Measurements from ENCODE around the gene MIB2. TPM values are rescaled to one million over a fixed set of nuclear protein-coding genes. Genes with fewer than 3 reads are reported as not detected.
"Not testable (repeated sequence)": the region's sequence is repeated elsewhere in the genome, so short reads cannot be mapped to it uniquely, and the experiment has no call there.

MIB2 gene
- total RNA-seq, 2 donors from 2014 or later, result 42.7 to 83.5 TPM

DNA sequence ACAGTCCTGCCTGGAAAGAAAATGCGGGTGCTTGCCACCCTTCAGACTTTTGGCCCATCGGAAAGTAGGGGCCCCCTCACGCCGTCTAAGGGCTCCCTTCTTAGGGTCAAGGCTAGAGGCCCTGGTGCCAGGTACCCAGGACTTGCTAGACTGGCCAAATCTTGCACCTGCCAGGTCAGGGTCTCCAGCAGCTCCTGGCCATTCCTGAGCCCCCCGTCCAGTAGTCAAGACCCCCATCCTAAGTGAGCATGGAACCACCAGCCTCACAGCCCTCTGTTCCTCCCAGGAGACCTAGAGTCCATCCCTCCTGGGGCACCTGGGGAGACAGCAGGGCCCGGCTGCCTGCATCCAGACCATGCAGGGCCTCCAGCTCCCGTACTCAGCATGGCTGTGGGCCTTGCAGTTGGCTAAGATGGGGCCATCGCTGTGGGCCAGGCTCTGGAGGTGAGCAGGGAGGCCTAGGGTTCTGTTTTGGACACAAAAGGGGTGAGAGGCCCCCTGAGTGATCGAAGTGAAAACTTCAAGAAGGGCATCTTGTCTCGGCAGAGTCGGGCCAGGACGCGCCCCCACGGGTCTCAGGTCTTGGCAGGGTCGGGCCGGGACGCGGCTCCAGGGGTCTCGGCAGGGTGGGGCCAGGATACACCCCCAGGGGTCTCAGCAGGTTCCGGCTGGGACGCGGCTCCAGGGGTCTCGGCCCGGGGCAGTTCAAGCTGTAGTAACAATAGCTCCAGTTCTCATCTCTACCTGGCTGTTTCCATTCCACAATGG, 21.3 kb upstream of the MIB2 start:
- H3K27ac Mint-ChIP-seq, result no peak overlapping the region
- H3K27me3 Mint-ChIP-seq, result no peaks in the 10 kb centered on the region
- no peaks in the 10 kb centered on the region for H3K9me3 Mint-ChIP-seq
- no peaks in the 10 kb centered on the region for H3K4me1 Mint-ChIP-seq
- H3K4me3 Mint-ChIP-seq, result no peak overlapping the region
- ATAC-seq (replicated peaks), result no peak
- H3K36me3 Mint-ChIP-seq (ENCODE audit: low read depth), result no peaks in the 10 kb centered on the region

DNA sequence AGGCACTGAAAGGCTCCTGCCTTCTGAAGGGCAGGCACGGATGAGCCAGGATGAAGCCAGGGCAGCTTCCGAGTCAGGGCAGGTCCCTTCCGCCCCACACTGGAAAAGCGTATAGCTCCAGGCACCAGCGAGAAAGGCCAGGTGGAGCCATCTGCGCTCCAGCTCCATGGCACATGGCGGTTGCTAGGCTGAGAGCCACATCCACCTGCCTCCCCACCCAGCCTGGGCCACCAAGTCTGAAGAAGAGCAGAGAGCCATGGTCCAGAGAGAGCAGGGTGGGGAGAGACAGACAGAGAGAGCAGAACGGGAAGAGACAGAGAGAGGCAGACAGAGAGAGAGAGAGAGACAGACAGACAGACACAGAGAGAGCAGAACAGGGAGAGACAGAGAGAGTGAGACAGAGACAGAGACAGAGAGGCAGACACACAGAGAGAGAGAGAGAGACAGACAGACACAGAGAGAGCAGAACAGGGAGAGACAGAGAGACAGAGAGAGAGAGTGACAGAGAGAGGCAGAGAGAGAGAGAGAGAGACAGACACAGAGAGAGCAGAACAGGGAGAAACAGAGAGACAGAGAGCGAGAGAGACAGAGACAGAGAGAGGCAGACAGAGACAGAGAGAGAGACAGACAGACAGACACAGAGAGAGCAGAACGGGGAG, 20.6 kb upstream of the MIB2 start:
- no peaks in the 10 kb centered on the region for H3K9me3 Mint-ChIP-seq
- H3K4me1 Mint-ChIP-seq, result no peaks in the 10 kb centered on the region
- no peaks in the 10 kb centered on the region for H3K36me3 Mint-ChIP-seq (ENCODE audit: low read depth)
- H3K27me3 Mint-ChIP-seq, result no peaks in the 10 kb centered on the region
- ATAC-seq (replicated peaks), result no peak
- H3K4me3 Mint-ChIP-seq, result no peak overlapping the region
- no peak overlapping the region for H3K27ac Mint-ChIP-seq

DNA sequence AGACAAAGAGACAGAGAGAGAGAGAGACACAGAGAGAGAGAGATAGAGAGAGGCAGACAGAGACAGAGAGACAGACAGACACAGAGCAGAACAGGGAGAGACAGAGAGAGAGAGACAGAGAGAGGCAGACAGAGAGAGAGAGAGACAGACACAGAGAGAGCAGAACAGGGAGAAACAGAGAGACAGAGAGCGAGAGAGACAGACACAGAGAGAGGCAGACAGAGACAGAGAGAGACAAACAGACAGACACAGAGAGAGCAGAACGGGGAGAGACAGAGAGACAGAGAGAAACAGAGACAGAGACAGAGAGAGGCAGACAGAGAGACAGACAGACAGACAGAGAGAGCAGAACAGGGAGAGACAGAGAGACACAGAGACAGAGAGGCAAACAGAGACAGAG, 20.0 kb upstream of the MIB2 start:
- not testable (repeated sequence) for H3K36me3 Mint-ChIP-seq (ENCODE audit: low read depth); H3K4me1 Mint-ChIP-seq; H3K4me3 Mint-ChIP-seq; ATAC-seq (replicated peaks); H3K9me3 Mint-ChIP-seq; H3K27me3 Mint-ChIP-seq; H3K27ac Mint-ChIP-seq

DNA sequence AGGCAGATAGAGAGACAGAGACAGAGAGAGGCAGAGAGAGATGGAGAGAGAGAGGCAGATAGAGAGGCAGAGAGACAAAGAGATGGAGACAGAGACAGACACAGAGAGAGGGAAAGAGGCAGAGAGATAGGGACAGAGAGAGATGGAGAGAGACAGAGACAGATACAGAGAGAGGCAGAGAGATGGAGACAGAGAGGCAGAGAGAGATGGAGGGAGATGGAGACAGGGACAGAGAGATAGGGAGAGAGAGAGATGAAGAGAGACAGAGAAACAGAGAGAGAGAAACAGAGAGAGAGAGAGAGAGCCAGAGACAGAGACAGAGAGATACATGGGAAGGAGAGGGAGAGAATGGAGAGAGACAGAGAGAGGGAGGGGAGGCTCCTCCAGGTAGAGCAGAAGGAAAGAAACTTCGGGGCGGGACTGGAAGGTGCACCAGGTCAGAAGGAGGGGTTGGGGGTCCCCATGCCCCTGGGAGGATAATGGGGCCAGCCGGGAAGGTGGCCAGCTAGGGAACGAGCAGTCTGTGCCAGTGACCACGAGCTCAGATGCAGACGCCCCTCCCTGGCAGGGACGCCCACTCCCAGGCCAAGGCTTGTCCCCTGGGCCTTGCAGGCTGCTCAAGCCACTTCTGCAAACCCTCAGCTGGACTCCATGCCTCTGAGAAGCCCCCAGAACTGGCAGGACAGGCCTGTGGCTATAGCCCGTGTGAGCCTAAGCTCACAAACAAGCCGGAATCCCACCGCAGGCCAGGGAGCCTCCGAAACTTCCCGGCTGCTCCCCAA, 18.6 kb upstream of the MIB2 start:
- no peaks in the 10 kb centered on the region for H3K27me3 Mint-ChIP-seq

DNA sequence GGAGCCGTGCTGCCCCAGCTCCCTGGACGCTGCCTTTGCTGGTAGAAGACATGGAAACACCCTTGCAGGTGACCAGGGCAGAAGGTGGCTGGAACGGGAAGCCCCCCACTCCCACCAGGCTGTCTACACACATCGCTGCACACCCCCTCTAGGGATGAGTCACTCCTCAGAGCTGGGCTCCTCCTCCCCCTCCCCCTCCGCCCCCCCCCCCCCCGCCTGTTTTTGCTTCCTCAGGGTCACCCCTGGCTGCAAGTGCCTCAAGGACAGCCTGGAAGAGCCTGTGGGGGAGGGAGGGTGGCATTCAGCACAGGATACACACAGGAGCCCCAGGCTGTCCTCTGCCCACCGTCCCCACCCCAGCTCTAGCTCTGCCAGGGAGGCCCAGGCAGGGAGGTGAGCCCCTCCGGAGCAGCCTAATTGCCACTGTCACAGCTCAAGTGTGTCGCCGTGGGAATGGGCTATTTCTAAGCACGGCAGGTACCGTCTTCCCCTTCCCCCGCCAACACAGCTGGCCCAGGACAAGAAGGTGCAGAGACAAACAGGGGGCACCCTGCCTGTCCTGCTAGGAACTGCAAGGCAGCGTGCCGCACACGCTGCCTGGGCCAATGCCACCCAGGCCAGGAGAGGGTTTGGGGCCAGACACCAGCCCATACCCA, 17.9 kb upstream of the MIB2 start:
- H3K36me3 Mint-ChIP-seq (ENCODE audit: low read depth), result no peaks in the 10 kb centered on the region
- no peaks in the 10 kb centered on the region for H3K27me3 Mint-ChIP-seq
- ATAC-seq (replicated peaks), result no peak
- H3K9me3 Mint-ChIP-seq, result no peaks in the 10 kb centered on the region
- H3K4me1 Mint-ChIP-seq, result no peaks in the 10 kb centered on the region
- H3K27ac Mint-ChIP-seq, result no peak overlapping the region
- H3K4me3 Mint-ChIP-seq, result peak overlapping the region; percentile 28

More for the DNA sequence above, 18.6 kb upstream of the MIB2 start:
- H3K9me3 Mint-ChIP-seq, result no peaks in the 10 kb centered on the region
- H3K4me3 Mint-ChIP-seq, result no peak overlapping the region
- H3K36me3 Mint-ChIP-seq (ENCODE audit: low read depth), result no peaks in the 10 kb centered on the region
- no peaks in the 10 kb centered on the region for H3K4me1 Mint-ChIP-seq
- H3K27ac Mint-ChIP-seq, result no peak overlapping the region
- ATAC-seq (replicated peaks), result no peak

DNA sequence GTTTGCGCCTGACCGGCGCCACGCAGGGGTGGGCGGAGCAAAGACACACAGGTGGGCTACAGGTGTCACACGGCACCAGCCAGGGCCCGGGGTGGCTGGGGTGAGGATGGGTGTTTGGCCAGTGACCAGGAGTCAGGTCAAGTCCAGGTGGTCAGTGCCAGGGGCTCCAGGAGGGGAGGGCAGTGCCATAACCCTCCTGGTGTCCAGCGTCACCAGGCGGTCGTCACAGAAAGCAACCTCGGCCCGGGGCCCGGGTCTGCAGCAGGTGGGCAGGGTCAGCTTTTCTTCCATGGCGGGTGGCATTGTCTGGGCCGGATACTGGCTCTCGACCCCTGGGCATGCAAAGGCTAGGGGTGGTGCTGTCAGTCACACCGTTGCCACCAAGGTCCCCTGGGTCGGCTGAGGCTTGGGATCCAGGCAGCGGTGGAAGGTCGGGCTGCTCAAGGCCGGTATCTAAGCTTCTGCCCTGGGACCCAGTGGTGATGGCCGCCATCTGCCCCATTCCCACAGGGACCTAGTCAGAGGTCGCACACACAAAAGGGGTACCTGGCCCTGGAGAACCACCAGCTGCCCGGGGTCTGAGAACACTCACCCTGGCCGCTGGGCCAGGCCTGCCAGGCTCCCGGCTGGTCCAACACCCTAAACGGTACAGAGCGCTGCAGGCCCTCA, 17.1 kb upstream of the MIB2 start:
- Mint-ChIP-seq H3K9me3 (no peaks in the 10 kb centered on the region), H3K27me3 (no peaks in the 10 kb centered on the region), H3K4me1 (no peaks in the 10 kb centered on the region), H3K4me3 (peak overlapping the region; percentile 79), H3K36me3 (ENCODE audit: low read depth) (no peaks in the 10 kb centered on the region), H3K27ac (no peak overlapping the region)
- no peak for ATAC-seq (replicated peaks)

DNA sequence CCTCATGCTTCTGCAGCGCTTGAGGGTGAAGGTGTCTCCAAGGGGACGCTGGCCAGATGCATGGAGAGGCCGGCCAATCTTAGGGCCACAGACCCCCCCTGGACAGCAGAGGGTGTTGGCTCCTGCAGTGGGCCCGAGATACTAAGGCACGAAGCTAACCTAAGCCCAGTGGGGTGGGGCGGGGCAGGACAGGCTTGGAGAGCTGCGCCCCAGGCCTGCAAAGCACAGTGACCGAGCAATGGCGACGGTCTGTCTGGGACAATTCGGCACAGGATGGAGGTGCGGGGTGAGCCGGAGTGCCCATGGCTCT, 16.6 kb upstream of the MIB2 start:
- no peak for ATAC-seq (replicated peaks)
- no peaks in the 10 kb centered on the region for H3K27me3 Mint-ChIP-seq
- H3K4me1 Mint-ChIP-seq, result no peaks in the 10 kb centered on the region
- peak overlapping the region; percentile 63 for H3K27ac Mint-ChIP-seq
- no peaks in the 10 kb centered on the region for H3K36me3 Mint-ChIP-seq (ENCODE audit: low read depth)
- no peaks in the 10 kb centered on the region for H3K9me3 Mint-ChIP-seq
- peak overlapping the region; percentile 79 for H3K4me3 Mint-ChIP-seq

DNA sequence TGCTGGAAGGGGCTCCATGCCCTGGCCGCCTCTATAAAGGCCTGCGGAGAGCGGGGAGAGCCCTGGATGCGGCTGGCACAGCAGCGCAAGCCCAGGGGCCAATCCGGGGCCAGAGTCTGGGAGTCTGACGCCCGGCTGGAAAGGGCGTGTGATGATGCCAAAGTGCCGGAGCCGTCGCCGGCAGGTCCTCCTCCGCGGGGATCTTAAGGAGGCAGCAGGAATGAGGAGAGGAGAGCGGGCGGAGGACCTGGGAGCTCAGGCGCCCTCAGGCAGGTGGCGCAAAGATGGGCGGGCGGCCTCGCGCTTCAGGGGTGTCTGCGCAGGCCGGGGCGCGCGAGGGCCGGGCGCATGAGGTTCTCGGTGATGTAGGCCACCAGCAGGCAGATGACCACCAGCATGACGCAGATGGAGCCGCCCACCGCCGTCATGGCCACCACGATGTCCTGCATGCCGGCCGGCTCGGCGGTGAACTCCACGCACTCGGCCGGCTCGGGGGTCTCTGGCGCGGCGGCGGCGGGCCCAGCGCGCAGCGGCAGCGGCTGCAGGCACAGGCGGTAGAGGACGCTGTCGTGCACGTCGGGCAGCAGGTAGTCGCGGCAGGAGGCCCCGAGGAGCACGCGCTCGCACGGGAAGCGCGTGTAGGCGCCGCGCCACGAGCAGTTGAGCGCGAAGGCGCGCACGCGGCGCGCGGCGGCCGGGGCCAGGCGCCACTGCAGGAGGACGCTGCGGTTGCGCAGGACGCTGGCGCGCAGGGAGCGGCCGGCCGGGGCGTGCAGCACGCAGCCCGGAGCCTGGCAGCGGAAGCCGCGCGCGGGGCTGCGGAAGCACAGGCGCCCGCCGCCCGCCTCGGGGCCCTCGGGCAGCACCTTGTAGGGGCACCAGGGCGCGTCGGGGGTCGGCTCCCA, 16.0 kb upstream of the MIB2 start:
- Mint-ChIP-seq H3K4me3 (peak overlapping the region; percentile 79), H3K4me1 (no peaks in the 10 kb centered on the region), H3K27ac (peak overlapping the region; percentile 63), H3K9me3 (no peaks in the 10 kb centered on the region), H3K27me3 (no peaks in the 10 kb centered on the region), H3K36me3 (ENCODE audit: low read depth) (no peaks in the 10 kb centered on the region)
- peak; percentile 67 for ATAC-seq (replicated peaks)

DNA sequence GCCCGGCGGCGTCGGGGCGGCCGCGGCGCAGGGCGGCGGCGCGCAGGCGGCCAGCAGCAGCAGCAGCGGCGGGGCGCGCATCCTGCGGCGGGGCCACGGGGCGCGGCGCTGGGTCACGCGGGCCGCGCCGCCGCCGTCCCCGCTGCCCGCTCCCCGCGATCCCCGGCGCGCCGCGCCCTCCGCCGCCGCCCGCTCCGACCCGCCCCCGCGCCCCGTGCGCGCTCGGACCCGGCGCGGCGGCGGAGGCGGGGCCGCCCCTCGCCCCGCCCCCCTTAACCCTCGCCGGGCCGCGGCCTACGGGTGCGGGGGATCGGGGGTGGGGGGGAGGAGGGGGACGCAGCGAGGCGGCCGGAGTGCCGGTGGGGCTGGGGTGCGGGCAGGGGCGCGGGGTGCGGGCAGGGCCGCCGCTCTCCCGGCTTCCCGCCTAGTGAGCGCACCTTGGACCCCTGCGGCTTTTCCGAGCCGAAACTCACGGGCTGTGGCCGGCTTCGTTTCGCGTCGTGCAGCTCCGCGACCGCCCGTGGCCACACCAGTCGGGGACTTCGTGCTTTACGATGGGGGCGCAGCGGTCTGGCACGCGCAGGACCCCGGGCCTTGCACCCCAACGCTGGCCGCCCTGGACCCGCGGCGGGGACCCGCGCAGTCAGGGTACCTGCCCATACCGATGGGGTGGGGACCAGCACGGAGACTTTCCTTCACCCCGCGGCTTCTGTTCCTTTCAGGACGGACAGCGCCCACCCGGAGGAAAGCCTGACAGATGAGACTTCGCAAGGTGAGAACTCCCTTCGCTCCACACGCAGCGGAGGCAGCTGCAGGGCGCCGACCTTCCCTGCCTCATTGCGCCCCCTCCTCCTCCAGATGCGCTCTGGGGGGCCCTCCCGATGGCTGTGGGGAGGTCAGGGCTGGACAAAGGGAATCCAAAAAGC, 15.1 kb upstream of the MIB2 start, which contains the start of gene FNDC10:
Gene FNDC10 (minus strand): TSS at position 201 of the 926 bp plus-strand sequence. CDS start 120 bp downstream, at position 81.
- H3K4me1 Mint-ChIP-seq, result no peaks in the 10 kb centered on the region
- H3K27ac Mint-ChIP-seq, result peak within 1 kb of the TSS; percentile 63
- H3K9me3 Mint-ChIP-seq, result no peaks in the 10 kb centered on the region
- ATAC-seq (replicated peaks), result peak; percentile 45
- H3K4me3 Mint-ChIP-seq, result peak within 1 kb of the TSS; percentile 79
- no peaks in the 10 kb centered on the region for H3K27me3 Mint-ChIP-seq
- H3K36me3 Mint-ChIP-seq (ENCODE audit: low read depth), result no peaks in the 10 kb centered on the region

DNA sequence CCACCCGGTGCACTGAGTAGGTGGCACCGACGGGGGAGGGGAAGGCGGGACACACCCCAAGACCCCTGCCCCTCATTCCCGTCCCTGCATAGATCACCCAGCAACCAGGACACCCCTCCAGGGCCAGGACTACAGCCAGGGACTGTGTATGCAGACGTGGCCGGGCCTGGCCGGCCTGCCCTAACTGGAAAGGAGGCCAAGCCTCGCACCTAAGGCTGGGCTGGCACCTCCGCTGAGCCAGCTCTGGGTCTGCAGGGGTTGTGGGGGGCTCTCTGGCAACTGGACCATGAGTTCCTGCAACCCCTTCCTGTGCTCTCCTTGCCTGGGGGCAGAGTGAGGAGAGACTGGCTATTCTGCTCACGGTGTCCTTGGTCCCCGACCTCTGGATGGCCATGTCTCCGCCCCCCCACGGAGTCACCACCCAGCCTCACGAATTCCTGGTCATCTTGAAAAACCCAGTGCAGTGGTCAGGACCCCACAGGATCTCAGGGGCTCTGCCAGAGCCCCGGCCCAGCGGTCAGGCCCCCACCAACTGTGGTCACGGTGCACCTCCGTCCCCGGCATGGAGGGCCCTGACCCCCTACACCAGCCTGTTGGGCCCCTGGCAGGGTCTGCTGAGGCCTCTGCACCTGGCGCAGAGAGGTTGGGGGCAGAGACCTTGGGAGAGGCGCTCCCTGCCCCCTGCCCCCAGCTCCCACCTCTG, 14.3 kb upstream of the MIB2 start:
- Mint-ChIP-seq H3K36me3 (ENCODE audit: low read depth) (no peaks in the 10 kb centered on the region), H3K4me1 (no peaks in the 10 kb centered on the region), H3K27me3 (no peaks in the 10 kb centered on the region), H3K9me3 (no peaks in the 10 kb centered on the region), H3K27ac (no peak overlapping the region), H3K4me3 (peak overlapping the region; percentile 47)
- no peak for ATAC-seq (replicated peaks)

DNA sequence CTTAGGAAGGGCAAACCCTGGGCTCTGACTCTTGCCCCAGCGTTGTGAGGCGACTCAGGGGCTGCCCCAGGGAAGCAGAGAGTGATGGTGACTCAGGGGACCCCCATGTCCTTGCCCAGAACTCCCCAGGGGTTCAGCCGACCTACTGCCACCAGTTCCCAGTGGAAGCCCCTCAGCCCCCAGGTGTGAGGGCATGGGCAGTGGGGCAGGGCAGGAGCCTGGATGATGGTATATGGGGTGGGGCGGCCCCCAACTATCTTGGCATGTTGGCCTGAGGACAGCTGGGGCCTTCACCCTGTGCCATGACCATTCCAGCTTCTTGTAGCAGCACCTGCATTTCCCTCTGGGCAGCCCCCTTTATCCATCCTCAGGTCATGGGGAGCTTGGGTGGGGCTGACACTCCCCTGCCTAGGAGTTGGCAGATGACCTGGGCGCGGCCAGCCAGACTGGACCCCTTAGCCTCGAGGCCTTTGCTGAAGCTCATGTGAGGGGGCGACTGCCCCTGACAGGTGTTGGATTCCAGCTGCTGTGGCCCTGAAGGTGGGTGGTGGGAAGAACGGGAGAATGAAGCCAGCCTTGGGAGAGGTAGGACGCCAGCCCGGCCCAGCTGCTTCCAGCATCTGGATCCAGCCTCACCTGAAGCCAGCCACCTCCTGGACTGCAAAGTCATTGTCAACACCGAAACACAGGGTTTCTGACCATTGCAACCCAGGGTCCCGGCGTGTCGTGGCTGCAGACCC, 13.6 kb upstream of the MIB2 start:
- Mint-ChIP-seq H3K27me3 (no peaks in the 10 kb centered on the region), H3K27ac (no peak overlapping the region), H3K36me3 (ENCODE audit: low read depth) (no peaks in the 10 kb centered on the region), H3K9me3 (no peaks in the 10 kb centered on the region), H3K4me1 (peaks cover under 1% of the 10 kb centered on the region), H3K4me3 (no peak overlapping the region)
- ATAC-seq (replicated peaks), result no peak
